ENCODE data around the gene SPART.

DNA sequence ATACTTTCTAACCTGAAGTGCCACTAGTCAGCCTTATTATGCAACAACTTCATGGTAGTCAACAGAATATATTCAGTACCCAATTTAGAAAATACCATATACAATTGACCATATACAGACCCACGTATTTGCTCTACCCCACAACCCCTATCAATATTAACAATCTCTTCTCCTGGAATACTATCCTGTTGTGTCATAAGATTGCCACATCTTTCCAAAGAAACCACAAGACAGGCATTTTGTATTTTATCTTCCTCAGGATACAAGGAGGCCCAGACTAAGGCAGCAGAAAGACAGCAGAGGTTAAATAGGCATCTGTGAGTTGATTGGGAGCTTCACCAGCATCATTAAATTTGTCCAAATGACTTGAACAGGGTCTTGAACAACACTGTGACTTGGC lies 4.5 kb downstream of the SPART start:
- TF ChIP-seq, protein P1, sequence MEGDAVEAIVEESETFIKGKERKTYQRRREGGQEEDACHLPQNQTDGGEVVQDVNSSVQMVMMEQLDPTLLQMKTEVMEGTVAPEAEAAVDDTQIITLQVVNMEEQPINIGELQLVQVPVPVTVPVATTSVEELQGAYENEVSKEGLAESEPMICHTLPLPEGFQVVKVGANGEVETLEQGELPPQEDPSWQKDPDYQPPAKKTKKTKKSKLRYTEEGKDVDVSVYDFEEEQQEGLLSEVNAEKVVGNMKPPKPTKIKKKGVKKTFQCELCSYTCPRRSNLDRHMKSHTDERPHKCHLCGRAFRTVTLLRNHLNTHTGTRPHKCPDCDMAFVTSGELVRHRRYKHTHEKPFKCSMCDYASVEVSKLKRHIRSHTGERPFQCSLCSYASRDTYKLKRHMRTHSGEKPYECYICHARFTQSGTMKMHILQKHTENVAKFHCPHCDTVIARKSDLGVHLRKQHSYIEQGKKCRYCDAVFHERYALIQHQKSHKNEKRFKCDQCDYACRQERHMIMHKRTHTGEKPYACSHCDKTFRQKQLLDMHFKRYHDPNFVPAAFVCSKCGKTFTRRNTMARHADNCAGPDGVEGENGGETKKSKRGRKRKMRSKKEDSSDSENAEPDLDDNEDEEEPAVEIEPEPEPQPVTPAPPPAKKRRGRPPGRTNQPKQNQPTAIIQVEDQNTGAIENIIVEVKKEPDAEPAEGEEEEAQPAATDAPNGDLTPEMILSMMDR (IDR thresholded peaks at IDR 0.05), result no peak
- no peak for TF ChIP-seq POLR2A (IDR thresholded peaks at IDR 0.05)
